ENCODE measurements around the gene UBE2E2. TPM values are rescaled to one million over a fixed set of nuclear protein-coding genes. Genes with fewer than 3 reads are reported as not detected.

Gene UBE2E2
- total and polyA plus RNA-seq, 12 donors: 19.5 to 63.8 (median 52.2) TPM

GRCh38 chr3:23574822-23575315 is 371.7 kb downstream of the UBE2E2 start:
- Histone ChIP-seq H3K9me3 (peaks cover 0 to 11% (median 0%) of the 10 kb centered on the region in 11 donors), H3K27me3 (no peaks in the 10 kb centered on the region), H3K4me3 (no peak overlapping the region), H3K4me1 (no peaks in the 10 kb centered on the region), H3K27ac (no peak overlapping the region), H3K36me3 (no peaks in the 10 kb centered on the region)
- ATAC-seq (no peak), DNase-seq (no peak)
- 95 to 100% methylated on average over 1 of the region's 1 CpG for WGBS, 2 donors
- TF ChIP-seq CTCF (IDR thresholded peaks at IDR 0.05): no peak
- intact Hi-C loops (cut with DNase I): no loop called here

- ATAC-seq: no peak
- H3K9me3 ChIP-seq: peaks cover 0 to 11% (median 0%) of the 10 kb centered on the region in 11 donors
- WGBS, 2 donors: 98 to 99% methylated on average over 3 of the region's 3 CpGs
- no peaks in the 10 kb centered on the region for H3K4me1 ChIP-seq
- DNase-seq: no peak
- H3K4me3 ChIP-seq: no peak overlapping the region
- intact Hi-C loops (cut with DNase I): no loop called here
- no peaks in the 10 kb centered on the region for H3K27me3 ChIP-seq
- no peaks in the 10 kb centered on the region for H3K36me3 ChIP-seq
- H3K27ac ChIP-seq: no peak overlapping the region
- no peak for TF ChIP-seq CTCF (IDR thresholded peaks at IDR 0.05)
Observed at GRCh38 chr3:23575697-23576096, 372.6 kb downstream of the UBE2E2 start.

GRCh38 chr3:23576379-23576959 is 373.3 kb downstream of the UBE2E2 start:
- Histone ChIP-seq H3K27ac (no peak overlapping the region), H3K36me3 (no peaks in the 10 kb centered on the region), H3K9me3 (peaks cover 0 to 11% (median 0%) of the 10 kb centered on the region in 11 donors), H3K4me1 (no peaks in the 10 kb centered on the region), H3K27me3 (no peaks in the 10 kb centered on the region), H3K4me3 (no peak overlapping the region)
- DNase-seq: no peak
- no peak for ATAC-seq
- intact Hi-C loops (cut with DNase I): no loop called here
- TF ChIP-seq CTCF (IDR thresholded peaks at IDR 0.05): no peak
- WGBS, 2 donors: 81 to 85% methylated on average over 2 of the region's 2 CpGs

- ATAC-seq (no peak), DNase-seq (no peak)
- Histone ChIP-seq H3K4me1 (no peaks in the 10 kb centered on the region), H3K9me3 (peaks cover 0 to 26% (median 0%) of the 10 kb centered on the region in 11 donors), H3K36me3 (no peaks in the 10 kb centered on the region), H3K4me3 (no peak overlapping the region), H3K27me3 (no peaks in the 10 kb centered on the region), H3K27ac (no peak overlapping the region)
- intact Hi-C loops (cut with DNase I): no loop called here
- 95 to 98% methylated on average over 8 of the region's 8 CpGs for WGBS, 2 donors
- no peak for TF ChIP-seq CTCF (IDR thresholded peaks at IDR 0.05)
Observed at GRCh38 chr3:23580096-23580713, 377.1 kb downstream of the UBE2E2 start.
